AG09309 (cell line): Measurements from ENCODE around the gene PLOD2.
A peak's percentile ranks its signal among the peaks of the same experiment; 100 is the strongest.

ENCODE experiments used
- DNase-seq: peaks from one replicate; pipeline ENCODE4 v3.0.0-alpha.2; 2010; ENCODE audit warnings: low read depth
- H3K4me3 ChIP-seq: 2 replicates; pipeline ENCODE4 v1.5.1; 2011; ENCODE audit warnings: mild to moderate bottlenecking, low read depth, low read length, moderate library complexity; ENCODE audit not compliant: control insufficient read depth
- TF ChIP-seq, protein P1 (sequence below): IDR thresholded peaks from 2 replicates; pipeline ENCODE4 v1.5.1; 2011; ENCODE audit warnings: mild to moderate bottlenecking, low read depth, low read length, inconsistent platforms; ENCODE audit not compliant: insufficient read depth, control insufficient read depth; ENCODE audit errors: missing control alignments

Gene PLOD2

DNA sequence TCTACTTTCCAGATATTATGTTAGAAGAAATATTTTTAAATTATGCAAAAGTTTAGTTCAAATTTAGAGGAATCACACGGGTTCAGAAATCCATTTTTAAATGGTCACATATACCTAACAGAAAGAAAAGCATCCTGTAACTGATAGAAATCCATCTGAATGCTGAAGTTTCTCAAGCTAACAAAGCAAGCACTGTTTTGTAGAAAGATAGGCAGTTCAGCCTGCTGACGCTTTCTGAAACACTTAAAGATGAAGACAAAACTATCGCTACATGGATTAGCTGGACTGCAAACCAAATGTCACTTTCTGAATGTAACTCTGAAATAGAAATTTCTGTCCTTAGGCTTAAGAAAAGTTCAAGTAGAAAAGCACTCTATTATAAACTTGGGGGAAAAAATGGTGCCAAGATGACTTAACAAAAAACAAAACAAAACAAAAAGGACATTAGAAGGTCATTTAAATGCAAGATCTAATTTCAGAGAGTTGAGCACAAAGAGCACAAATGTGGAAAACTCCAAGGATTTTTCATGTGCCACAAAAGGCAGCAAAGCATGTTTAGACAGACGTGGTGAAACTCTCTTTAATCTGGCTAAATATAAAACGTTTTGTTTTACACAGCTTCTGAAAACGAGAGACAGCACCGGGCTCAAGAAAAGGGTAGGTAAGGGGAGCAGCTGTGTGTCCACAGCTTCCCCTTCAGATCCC lies 1.2 kb downstream of the PLOD2 start:
- TF ChIP-seq, protein P1, sequence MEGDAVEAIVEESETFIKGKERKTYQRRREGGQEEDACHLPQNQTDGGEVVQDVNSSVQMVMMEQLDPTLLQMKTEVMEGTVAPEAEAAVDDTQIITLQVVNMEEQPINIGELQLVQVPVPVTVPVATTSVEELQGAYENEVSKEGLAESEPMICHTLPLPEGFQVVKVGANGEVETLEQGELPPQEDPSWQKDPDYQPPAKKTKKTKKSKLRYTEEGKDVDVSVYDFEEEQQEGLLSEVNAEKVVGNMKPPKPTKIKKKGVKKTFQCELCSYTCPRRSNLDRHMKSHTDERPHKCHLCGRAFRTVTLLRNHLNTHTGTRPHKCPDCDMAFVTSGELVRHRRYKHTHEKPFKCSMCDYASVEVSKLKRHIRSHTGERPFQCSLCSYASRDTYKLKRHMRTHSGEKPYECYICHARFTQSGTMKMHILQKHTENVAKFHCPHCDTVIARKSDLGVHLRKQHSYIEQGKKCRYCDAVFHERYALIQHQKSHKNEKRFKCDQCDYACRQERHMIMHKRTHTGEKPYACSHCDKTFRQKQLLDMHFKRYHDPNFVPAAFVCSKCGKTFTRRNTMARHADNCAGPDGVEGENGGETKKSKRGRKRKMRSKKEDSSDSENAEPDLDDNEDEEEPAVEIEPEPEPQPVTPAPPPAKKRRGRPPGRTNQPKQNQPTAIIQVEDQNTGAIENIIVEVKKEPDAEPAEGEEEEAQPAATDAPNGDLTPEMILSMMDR = no peak
- no peak for DNase-seq
- H3K4me3 ChIP-seq = peak overlapping the region; percentile 70

DNA sequence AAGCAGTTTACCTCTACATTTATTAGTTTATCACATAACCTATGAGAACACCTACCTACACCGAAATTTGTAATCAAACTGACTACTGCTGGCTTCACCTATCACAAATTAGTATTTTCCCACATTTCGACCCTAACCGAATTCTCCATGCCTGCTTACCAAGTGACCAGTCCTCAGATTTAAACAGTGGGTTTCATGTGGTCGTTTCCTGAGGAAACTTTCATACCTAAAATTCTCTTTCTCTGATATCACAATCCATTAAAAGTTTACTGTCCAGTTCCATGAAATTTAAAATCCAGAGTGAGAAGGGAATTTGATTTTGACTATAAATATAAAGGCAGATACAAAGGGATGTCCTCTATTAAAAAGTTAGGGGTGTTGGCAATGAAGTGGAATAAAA lies 1.9 kb downstream of the PLOD2 start:
- no peak for DNase-seq
- H3K4me3 ChIP-seq = peak overlapping the region; percentile 70
- TF ChIP-seq, protein P1 = no peak

DNA sequence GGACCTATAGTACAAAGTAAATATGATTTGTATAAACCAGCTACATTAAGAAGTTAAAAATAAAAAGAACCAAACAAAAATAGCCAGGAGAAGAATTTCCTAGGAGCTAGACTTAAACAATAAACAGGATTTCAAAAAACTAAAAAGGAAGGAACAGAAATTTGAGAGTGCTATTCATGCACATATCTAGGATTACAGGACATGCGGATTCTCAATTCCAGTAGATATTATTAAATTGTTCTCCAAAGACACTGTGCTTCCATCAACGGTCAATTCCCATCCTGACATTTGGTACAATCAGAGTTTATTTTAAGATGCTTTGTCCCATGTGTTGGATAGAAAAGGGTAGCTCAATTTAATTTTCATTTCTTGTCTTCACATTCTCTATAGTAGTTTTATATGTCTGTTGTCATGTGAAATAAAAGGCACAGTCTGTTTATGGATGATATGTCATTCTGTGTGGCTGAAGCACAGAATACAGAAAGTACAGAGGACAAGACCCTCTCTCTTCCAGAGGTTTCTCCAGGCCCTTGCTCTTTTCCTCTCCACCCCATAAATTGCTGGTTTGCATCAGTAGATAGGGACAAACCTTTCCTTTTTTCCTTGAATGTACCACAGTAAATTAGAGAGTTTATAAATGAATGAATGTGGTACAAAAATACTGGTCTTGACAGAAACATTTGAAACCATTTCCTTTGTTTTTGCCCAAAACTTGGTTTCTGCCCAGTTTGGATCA lies 3.5 kb downstream of the PLOD2 start:
- TF ChIP-seq, protein P1 = no peak

DNA sequence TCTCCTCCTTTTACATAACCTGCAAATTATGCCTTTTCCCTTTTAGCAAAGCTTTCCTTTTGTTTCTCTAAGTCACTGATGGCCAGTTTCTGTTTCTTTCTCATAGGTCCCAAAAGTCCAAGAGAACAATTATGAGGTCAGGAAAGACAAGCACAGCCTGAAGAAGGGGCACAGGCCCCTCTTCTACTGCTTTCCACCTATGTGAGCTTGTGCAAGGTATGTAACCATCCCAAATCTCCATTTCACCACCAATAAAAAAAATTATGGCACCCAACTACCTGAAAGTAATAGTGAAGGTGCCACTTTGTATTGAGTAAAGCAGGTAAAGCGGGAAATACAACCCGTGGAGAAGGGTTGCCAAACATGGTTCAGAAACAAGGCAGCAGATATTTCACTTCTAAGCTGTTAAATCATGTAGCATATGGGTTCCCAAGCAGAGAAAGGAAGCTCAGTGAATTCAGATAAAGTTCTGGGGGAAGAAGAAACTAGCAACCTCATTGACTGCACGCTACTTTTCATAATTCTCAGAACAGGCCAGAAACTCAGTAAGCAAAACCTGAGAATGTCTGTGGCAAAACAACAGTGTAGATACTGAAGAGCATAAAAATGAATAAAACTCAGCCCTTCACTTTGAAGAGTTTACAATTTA lies 4.2 kb downstream of the PLOD2 start:
- no peak for DNase-seq
- no peak overlapping the region for H3K4me3 ChIP-seq
- TF ChIP-seq, protein P1 = no peak

More for the DNA sequence above, 3.5 kb downstream of the PLOD2 start:
- H3K4me3 ChIP-seq = no peak overlapping the region
- DNase-seq = no peak

DNA sequence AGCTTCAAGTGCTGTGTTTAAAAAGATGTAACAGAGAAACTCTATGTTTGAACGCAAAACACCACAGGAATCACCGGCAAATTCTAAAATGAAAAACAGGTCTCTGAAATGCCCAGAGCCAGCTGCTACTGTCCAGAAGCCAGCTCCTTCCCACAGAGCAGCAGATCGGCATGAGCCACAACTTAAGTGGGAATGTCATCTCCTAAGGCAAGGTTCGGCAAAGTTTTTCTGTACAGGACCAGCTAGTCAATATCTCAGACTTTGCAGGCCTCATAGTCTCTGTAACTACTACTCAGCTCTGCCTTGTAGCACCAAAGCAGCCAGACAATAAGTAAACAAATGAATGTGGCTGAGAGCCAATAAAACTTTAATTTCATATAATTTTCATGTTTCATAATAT lies 4.9 kb downstream of the PLOD2 start:
- no peak for DNase-seq
- no peak overlapping the region; the same call in 1 of the 2 replicates for H3K4me3 ChIP-seq

DNA sequence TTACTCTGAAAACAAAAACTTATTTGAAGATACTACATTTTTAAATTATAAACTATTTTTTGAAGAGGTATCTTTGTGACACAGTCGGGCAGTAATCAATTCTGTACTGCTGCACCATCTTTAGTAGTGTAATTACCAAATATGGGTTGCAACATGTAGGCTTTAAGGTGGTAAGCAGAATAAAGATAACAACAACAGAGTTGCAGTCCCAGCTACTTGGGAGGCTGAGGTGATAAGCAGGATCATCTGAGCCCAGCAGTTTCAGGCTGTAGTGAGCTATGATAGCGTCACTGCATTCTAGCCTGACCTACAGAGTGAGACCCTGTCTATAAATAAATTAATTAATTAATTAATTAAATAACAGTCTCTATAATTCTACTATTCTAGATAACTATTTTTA lies 6.0 kb downstream of the PLOD2 start:
- TF ChIP-seq, protein P1 = no peak
- H3K4me3 ChIP-seq = no peak overlapping the region
- DNase-seq = no peak

More for the DNA sequence above, 4.9 kb downstream of the PLOD2 start:
- TF ChIP-seq, protein P1 = no peak
